Measurements from ENCODE around the gene STRIT1.

STRIT1 gene

DNA sequence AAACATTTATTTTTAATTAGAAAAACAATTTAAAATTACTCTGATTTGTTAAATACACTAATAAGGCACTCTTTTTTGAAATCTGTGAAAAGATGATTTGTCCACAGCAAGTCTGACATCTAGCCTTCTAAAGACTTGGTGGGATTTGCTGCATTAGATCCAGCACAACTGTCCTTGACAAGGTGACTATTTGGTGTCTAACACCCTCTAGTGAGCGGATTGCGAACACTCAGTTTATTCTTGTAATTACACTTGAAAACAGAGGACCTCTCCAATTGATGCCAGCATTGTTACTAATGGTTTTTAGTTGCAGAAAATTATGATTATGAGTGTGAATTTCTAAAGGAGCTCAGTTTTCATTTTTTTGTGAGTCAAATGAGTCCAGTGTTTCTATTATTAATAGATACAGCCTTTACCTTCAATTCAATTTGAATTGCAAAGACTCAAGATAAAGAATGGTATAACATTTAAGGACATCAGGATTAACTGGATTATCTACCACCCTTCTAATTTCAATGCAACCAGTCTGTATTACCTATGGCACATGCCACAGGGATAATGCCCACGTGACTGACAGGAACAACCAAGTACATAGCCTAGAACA is 29.7 kb upstream of the STRIT1 start:
- peak; percentile 73 for DNase-seq
- no peaks in the 10 kb centered on the region for H3K36me3 ChIP-seq (ENCODE audit: insufficient read depth, low read length)
- H3K9me3 ChIP-seq (ENCODE audit: insufficient read depth, low read length, severe bottlenecking) = no peaks in the 10 kb centered on the region
- no peaks in the 10 kb centered on the region for H3K4me1 ChIP-seq (ENCODE audit: insufficient read depth, low read length)
- peak; percentile 96 for ATAC-seq (ENCODE audit: insufficient read depth, low read depth)
- TF ChIP-seq EZH2 (IDR thresholded peaks at IDR 0.05; ENCODE audit: borderline replicate concordance, low read depth, low read length, severe bottlenecking) = no peak
- TF ChIP-seq, protein P1, sequence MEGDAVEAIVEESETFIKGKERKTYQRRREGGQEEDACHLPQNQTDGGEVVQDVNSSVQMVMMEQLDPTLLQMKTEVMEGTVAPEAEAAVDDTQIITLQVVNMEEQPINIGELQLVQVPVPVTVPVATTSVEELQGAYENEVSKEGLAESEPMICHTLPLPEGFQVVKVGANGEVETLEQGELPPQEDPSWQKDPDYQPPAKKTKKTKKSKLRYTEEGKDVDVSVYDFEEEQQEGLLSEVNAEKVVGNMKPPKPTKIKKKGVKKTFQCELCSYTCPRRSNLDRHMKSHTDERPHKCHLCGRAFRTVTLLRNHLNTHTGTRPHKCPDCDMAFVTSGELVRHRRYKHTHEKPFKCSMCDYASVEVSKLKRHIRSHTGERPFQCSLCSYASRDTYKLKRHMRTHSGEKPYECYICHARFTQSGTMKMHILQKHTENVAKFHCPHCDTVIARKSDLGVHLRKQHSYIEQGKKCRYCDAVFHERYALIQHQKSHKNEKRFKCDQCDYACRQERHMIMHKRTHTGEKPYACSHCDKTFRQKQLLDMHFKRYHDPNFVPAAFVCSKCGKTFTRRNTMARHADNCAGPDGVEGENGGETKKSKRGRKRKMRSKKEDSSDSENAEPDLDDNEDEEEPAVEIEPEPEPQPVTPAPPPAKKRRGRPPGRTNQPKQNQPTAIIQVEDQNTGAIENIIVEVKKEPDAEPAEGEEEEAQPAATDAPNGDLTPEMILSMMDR (IDR thresholded peaks at IDR 0.05; ENCODE audit: borderline replicate concordance, extremely low read depth, low read length, poor library complexity, severe bottlenecking) = peak; percentile 88
- H3K27me3 ChIP-seq (ENCODE audit: insufficient read depth, low read length, poor library complexity) = no peaks in the 10 kb centered on the region
- no peak overlapping the region for H3K27ac ChIP-seq (ENCODE audit: low read length)
- no peak overlapping the region for H2AFZ ChIP-seq (ENCODE audit: low read depth, low read length)
- H4K20me1 ChIP-seq (ENCODE audit: insufficient read depth, low read length) = no peaks in the 10 kb centered on the region
- no peak overlapping the region for H3K4me3 ChIP-seq (ENCODE audit: low read depth in 1 of 2, low read length in 2 of 2)
- H3K9ac ChIP-seq (ENCODE audit: low read depth, low read length) = no peak overlapping the region
- H3K4me2 ChIP-seq (ENCODE audit: insufficient read depth, low read length) = no peak overlapping the region
- H3K79me2 ChIP-seq (ENCODE audit: insufficient read depth, low read length) = no peaks in the 10 kb centered on the region

DNA sequence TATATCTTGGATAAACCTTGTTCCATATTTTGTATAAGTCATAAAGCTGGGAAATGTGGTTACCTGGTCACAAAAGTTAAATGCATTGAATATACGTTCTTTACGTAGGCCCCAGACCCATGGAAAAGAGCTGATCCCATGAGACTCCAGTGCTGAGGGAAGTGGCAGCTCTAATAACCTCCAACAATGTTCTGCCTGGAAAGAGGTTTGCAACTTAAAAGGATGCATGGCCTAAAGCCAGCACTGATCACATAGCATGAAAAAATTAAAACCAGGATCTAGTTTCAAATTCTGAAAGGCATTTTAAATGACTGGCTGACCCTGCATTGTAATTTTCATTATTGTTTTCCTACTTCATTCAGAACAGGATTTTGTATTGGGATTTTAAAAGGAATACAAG is 27.9 kb upstream of the STRIT1 start:
- no peak for ATAC-seq (ENCODE audit: insufficient read depth, low read depth)
- no peak overlapping the region for H3K9ac ChIP-seq (ENCODE audit: low read depth, low read length)
- H4K20me1 ChIP-seq (ENCODE audit: insufficient read depth, low read length) = no peaks in the 10 kb centered on the region
- no peak overlapping the region for H3K4me3 ChIP-seq (ENCODE audit: low read depth in 1 of 2, low read length in 2 of 2)
- no peak overlapping the region for H3K27ac ChIP-seq (ENCODE audit: low read length)
- DNase-seq = no peak
- no peak overlapping the region for H3K4me2 ChIP-seq (ENCODE audit: insufficient read depth, low read length)
- no peaks in the 10 kb centered on the region for H3K36me3 ChIP-seq (ENCODE audit: insufficient read depth, low read length)
- H3K27me3 ChIP-seq (ENCODE audit: insufficient read depth, low read length, poor library complexity) = no peaks in the 10 kb centered on the region
- no peaks in the 10 kb centered on the region for H3K9me3 ChIP-seq (ENCODE audit: insufficient read depth, low read length, severe bottlenecking)
- peak overlapping the region; percentile 38 for H2AFZ ChIP-seq (ENCODE audit: low read depth, low read length)
- no peaks in the 10 kb centered on the region for H3K79me2 ChIP-seq (ENCODE audit: insufficient read depth, low read length)
- H3K4me1 ChIP-seq (ENCODE audit: insufficient read depth, low read length) = no peaks in the 10 kb centered on the region
- no peak for TF ChIP-seq EZH2 (IDR thresholded peaks at IDR 0.05; ENCODE audit: borderline replicate concordance, low read depth, low read length, severe bottlenecking)
- TF ChIP-seq, protein P1 (IDR thresholded peaks at IDR 0.05; ENCODE audit: borderline replicate concordance, extremely low read depth, low read length, poor library complexity, severe bottlenecking) = no peak

GRCh38 chr3:155320934-155321333 is 27.5 kb upstream of the STRIT1 start:
- DNase-seq = no peak
- Histone ChIP-seq H3K27ac (ENCODE audit: low read length) (no peak overlapping the region), H2AFZ (ENCODE audit: low read depth, low read length) (peak overlapping the region; percentile 38), H3K4me3 (ENCODE audit: low read depth in 1 of 2, low read length in 2 of 2) (no peak overlapping the region), H3K4me2 (ENCODE audit: insufficient read depth, low read length) (no peak overlapping the region), H4K20me1 (ENCODE audit: insufficient read depth, low read length) (no peaks in the 10 kb centered on the region), H3K27me3 (ENCODE audit: insufficient read depth, low read length, poor library complexity) (no peaks in the 10 kb centered on the region), H3K36me3 (ENCODE audit: insufficient read depth, low read length) (no peaks in the 10 kb centered on the region), H3K9me3 (ENCODE audit: insufficient read depth, low read length, severe bottlenecking) (no peaks in the 10 kb centered on the region), H3K4me1 (ENCODE audit: insufficient read depth, low read length) (no peaks in the 10 kb centered on the region), H3K9ac (ENCODE audit: low read depth, low read length) (no peak overlapping the region), H3K79me2 (ENCODE audit: insufficient read depth, low read length) (no peaks in the 10 kb centered on the region)
- TF ChIP-seq, protein P1 (IDR thresholded peaks at IDR 0.05; ENCODE audit: borderline replicate concordance, extremely low read depth, low read length, poor library complexity, severe bottlenecking) = no peak
- TF ChIP-seq EZH2 (IDR thresholded peaks at IDR 0.05; ENCODE audit: borderline replicate concordance, low read depth, low read length, severe bottlenecking) = no peak
- ATAC-seq (ENCODE audit: insufficient read depth, low read depth) = no peak
